Measurements from ENCODE around the gene TMEM63A.

The TMEM63A gene

DNA sequence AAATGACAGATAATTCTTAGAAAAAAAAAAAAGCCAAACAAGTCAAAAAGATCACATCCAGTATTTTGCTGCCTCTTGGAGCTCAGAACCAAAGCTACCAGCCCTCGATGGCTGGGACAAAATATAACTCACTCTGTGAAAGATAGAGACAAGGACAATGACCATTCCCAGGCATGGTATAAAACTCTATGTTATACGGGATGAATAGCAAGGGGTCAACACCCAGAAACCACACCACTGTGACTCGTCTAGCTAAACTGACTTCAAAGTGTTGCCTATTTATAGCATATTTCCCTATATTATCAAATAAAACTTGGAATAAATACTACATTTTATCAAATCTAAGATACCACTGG, 10.1 kb downstream of the TMEM63A start:
- Histone ChIP-seq H3K9me3 (no peaks in the 10 kb centered on the region), H3K36me3 (no peaks in the 10 kb centered on the region), H3K27me3 (no peaks in the 10 kb centered on the region), H3K4me3 (ENCODE audit: low read depth, low read length) (no peak overlapping the region), H3K4me1 (no peaks in the 10 kb centered on the region)
- TF ChIP-seq, protein P1, sequence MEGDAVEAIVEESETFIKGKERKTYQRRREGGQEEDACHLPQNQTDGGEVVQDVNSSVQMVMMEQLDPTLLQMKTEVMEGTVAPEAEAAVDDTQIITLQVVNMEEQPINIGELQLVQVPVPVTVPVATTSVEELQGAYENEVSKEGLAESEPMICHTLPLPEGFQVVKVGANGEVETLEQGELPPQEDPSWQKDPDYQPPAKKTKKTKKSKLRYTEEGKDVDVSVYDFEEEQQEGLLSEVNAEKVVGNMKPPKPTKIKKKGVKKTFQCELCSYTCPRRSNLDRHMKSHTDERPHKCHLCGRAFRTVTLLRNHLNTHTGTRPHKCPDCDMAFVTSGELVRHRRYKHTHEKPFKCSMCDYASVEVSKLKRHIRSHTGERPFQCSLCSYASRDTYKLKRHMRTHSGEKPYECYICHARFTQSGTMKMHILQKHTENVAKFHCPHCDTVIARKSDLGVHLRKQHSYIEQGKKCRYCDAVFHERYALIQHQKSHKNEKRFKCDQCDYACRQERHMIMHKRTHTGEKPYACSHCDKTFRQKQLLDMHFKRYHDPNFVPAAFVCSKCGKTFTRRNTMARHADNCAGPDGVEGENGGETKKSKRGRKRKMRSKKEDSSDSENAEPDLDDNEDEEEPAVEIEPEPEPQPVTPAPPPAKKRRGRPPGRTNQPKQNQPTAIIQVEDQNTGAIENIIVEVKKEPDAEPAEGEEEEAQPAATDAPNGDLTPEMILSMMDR (IDR thresholded peaks at IDR 0.05; ENCODE audit: low read depth, low read length): no peak
- no peak for DNase-seq

- H3K36me3 ChIP-seq: no peaks in the 10 kb centered on the region
Measured at GRCh38 chr1:225871359-225872074, 10.7 kb downstream of the TMEM63A start.

GRCh38 chr1:225870911-225871310, 11.3 kb downstream of the TMEM63A start:
- TF ChIP-seq, protein P1 (IDR thresholded peaks at IDR 0.05; ENCODE audit: low read depth, low read length): no peak
- Histone ChIP-seq H3K36me3 (no peaks in the 10 kb centered on the region), H3K9me3 (no peaks in the 10 kb centered on the region), H3K4me1 (no peaks in the 10 kb centered on the region), H3K27me3 (no peaks in the 10 kb centered on the region), H3K4me3 (ENCODE audit: low read depth, low read length) (no peak overlapping the region)
- no peak for DNase-seq

More at GRCh38 chr1:225871359-225872074, 10.7 kb downstream of the TMEM63A start:
- no peaks in the 10 kb centered on the region for H3K27me3 ChIP-seq
- TF ChIP-seq, protein P1 (IDR thresholded peaks at IDR 0.05; ENCODE audit: low read depth, low read length): no peak
- H3K9me3 ChIP-seq: no peaks in the 10 kb centered on the region
- no peak for DNase-seq
- no peak overlapping the region for H3K4me3 ChIP-seq (ENCODE audit: low read depth, low read length)
- no peaks in the 10 kb centered on the region for H3K4me1 ChIP-seq

DNA sequence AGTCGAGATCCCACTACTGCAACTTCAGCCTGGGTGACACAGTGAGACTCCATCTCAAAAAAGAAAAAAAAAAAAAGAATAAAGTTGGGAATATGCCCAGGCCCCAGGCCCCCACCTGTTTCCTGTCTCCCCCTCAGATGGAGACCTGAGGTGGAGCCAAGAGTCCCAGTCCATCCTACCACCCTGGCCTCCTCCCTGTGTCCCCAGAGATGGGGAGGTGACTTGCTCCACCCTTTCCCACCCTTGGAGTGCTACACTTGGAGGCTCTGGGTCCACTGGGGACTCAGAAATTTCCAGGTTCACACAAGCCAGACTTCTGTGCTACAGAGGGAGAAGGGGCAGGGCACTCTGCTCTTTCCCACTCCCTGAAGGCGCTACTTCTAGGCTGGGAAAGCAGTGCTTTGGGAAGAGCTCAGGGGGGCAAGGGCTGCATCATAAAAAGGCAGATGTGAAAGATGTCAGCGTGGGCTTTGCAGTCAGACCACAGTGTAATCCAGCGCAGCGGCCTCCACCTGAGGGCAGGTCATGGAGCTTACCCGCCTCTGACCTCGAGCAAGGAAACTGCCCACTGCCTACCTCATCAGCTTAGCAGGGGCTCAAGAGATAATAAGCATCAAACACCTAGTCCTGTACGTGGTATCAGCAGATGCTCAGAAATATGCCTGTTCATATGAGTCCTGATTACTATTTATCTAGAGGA, 13.4 kb downstream of the TMEM63A start:
- no peaks in the 10 kb centered on the region for H3K36me3 ChIP-seq

DNA sequence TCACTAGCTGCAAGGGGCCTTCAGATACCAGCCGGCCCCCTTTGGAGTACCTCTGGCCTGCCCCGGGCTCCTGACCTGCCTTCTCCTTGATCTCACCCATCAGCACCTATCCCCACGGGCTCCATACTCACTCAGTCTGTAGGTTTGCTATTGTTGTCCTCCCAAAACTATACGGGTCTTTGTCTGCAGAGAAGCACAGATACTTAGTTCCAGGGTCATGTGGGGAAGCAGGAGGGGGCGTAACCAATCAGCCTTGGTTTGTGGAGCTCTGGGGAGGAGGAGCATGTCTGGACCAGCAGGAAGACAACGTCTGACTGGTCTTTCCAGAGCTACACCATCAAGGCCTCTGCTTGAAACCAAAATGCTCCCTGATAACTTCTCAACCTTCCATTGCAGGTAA, 15.2 kb downstream of the TMEM63A start:
- TF ChIP-seq, protein P1 (IDR thresholded peaks at IDR 0.05; ENCODE audit: low read depth, low read length): no peak
- Histone ChIP-seq H3K4me3 (ENCODE audit: low read depth, low read length) (no peak overlapping the region), H3K36me3 (no peaks in the 10 kb centered on the region), H3K9me3 (no peaks in the 10 kb centered on the region), H3K27me3 (no peaks in the 10 kb centered on the region), H3K4me1 (no peaks in the 10 kb centered on the region)
- no peak for DNase-seq

More for the DNA sequence above, 13.4 kb downstream of the TMEM63A start:
- no peak for DNase-seq
- no peak overlapping the region for H3K4me3 ChIP-seq (ENCODE audit: low read depth, low read length)
- H3K27me3 ChIP-seq: no peaks in the 10 kb centered on the region
- H3K4me1 ChIP-seq: no peaks in the 10 kb centered on the region
- H3K9me3 ChIP-seq: no peaks in the 10 kb centered on the region
- TF ChIP-seq, protein P1 (IDR thresholded peaks at IDR 0.05; ENCODE audit: low read depth, low read length): no peak
